Liver (tissue), 9 donors: ENCODE results near the gene CARMIL1. TPM values are rescaled to one million over a fixed set of nuclear protein-coding genes. Genes with fewer than 3 reads are reported as not detected.

ENCODE experiments used
- DNase-seq: peaks from one replicate; pipeline ENCODE4 v3.0.0-alpha.2; 2017; ENCODE audit warnings: low spot score
- H3K27ac ChIP-seq, 2 donors: one replicate each; pipeline ENCODE4 v1.7.0; 2013; ENCODE audit warnings: inconsistent platforms in 2 of 2, low read length in 2 of 2, control low read depth in 1 of 2, low read depth in 1 of 2, mild to moderate bottlenecking in 1 of 2
- H3K27me3 ChIP-seq, 4 donors: one replicate each; pipeline versions ENCODE4 v1.6.1 to v1.7.0; 2013; ENCODE audit warnings: low read length in 3 of 4, inconsistent platforms in 1 of 4, mild to moderate bottlenecking in 1 of 4, moderate library complexity in 1 of 4; ENCODE audit not compliant: control insufficient read depth in 4 of 4, insufficient read depth in 4 of 4
- H3K36me3 ChIP-seq, 4 donors: one replicate each; pipeline versions ENCODE4 v1.6.1 to v1.7.0; 2013; ENCODE audit warnings: low read length in 3 of 4, mild to moderate bottlenecking in 3 of 4, low read depth in 1 of 4, moderate library complexity in 1 of 4; ENCODE audit not compliant: control insufficient read depth in 4 of 4, insufficient read depth in 3 of 4
- H3K4me1 ChIP-seq, 4 donors: one replicate each; pipeline versions ENCODE4 v1.6.1 to v1.7.0; 2013; ENCODE audit warnings: low read length in 3 of 4, mild to moderate bottlenecking in 3 of 4, moderate library complexity in 1 of 4; ENCODE audit not compliant: control insufficient read depth in 4 of 4, insufficient read depth in 4 of 4
- H3K4me3 ChIP-seq, 3 donors: one replicate each; pipeline versions ENCODE4 v1.6.1 to v1.7.0; 2013; ENCODE audit warnings: low read length in 3 of 3, control low read depth in 1 of 3, low read depth in 1 of 3, mild to moderate bottlenecking in 1 of 3
- H3K9ac ChIP-seq, 2 donors: one replicate each; pipeline ENCODE4 v1.7.0; 2013; ENCODE audit warnings: low read length in 2 of 2, mild to moderate bottlenecking in 2 of 2, moderate library complexity in 2 of 2, control low read depth in 1 of 2, low read depth in 1 of 2
- H3K9me3 ChIP-seq, 4 donors: one replicate each; pipeline versions ENCODE4 v1.6.1 to v1.7.0; 2013; ENCODE audit warnings: low read length in 3 of 4; ENCODE audit not compliant: control insufficient read depth in 4 of 4
- CTCF ChIP-seq: fragments of 150-350 bp; IDR thresholded peaks from 2 replicates; pipeline ENCODE4 v1.5.1; 2017; ENCODE audit warnings: improper control_type of control experiment, low read depth, low read length; ENCODE audit not compliant: missing input control
- FOXA1 ChIP-seq: IDR thresholded peaks from 2 replicates; pipeline ENCODE4 v1.6.1; 2016; ENCODE audit warnings: antibody characterized with exemption
- HNF4A ChIP-seq, 2 donors: conservative IDR thresholded peaks; 2 replicates each; pipeline ENCODE4 v1.6.1; 2016; ENCODE audit warnings: antibody characterized with exemption in 2 of 2, mild to moderate bottlenecking in 2 of 2
- NR2F2 ChIP-seq: IDR thresholded peaks from 2 replicates; pipeline ENCODE4 v1.6.1; 2016; ENCODE audit warnings: antibody characterized with exemption
- REST ChIP-seq: IDR thresholded peaks from 2 replicates; pipeline ENCODE4 v1.6.1; 2016; ENCODE audit warnings: antibody characterized with exemption, mild to moderate bottlenecking
- YY1 ChIP-seq: IDR thresholded peaks from 2 replicates; pipeline ENCODE4 v1.6.1; 2016; ENCODE audit warnings: antibody characterized with exemption, mild to moderate bottlenecking
- ZBTB33 ChIP-seq: IDR thresholded peaks from 2 replicates; pipeline ENCODE4 v1.6.1; 2016; ENCODE audit warnings: antibody characterized with exemption
- WGBS: extraction: QIAGEN DNeasy Blood & Tissue Kit; methylation state at CpG from one replicate; pipeline ENCODE4 v1.1.7; 2013; 5-methylcytosine and 5-hydroxymethylcytosine counted together
- polyA plus RNA-seq, 2 donors: library from polyadenylated mRNA; stranded (reverse) in 1 of 2; unstranded in 1 of 2; fragments of 200-250 nt in 1 of 2; fragments of >200 nt in 1 of 2; fragmentation: Nextera tagmentation in 1 of 2; extraction: Ambion mirVana in 1 of 2; gene quantifications; one replicate each; pipeline versions ENCODE4 v1.2.1 to v1.2.3, GENCODE V29; 2013 to 2015
- total RNA-seq, 2 donors: library from RNA; depleted of rRNA; stranded (reverse); fragments of >200 nt; gene quantifications; one replicate each; pipeline ENCODE4 v1.2.3, GENCODE V29; 2014
- donor health status: healthy.
- donor health status: healthy.
- donor health status: healthy.
- donor health status: healthy.
- donor health status: healthy.

The CARMIL1 gene
- total and polyA plus RNA-seq, 4 donors: 1.4 to 9.5 (median 3.5) TPM

- H3K27me3 ChIP-seq: no peaks in the 10 kb centered on the region
- 99% methylated on average over 1 of the region's 1 CpG for WGBS
Observed at GRCh38 chr6:25541228-25541627, 262.1 kb downstream of the CARMIL1 start.

More at GRCh38 chr6:25541228-25541627, 262.1 kb downstream of the CARMIL1 start:
- no peaks in the 10 kb centered on the region for H3K9me3 ChIP-seq
- no peak overlapping the region for H3K9ac ChIP-seq
- H3K4me3 ChIP-seq: no peak overlapping the region
- no peaks in the 10 kb centered on the region for H3K4me1 ChIP-seq
- no peak overlapping the region for H3K27ac ChIP-seq
- no peaks in the 10 kb centered on the region for H3K36me3 ChIP-seq
- DNase-seq: no peak
- TF ChIP-seq NR2F2 (no peak), ZBTB33 (no peak), CTCF (no peak), HNF4A (conservative IDR thresholded peaks at IDR 0.05) (no peak), REST (no peak), YY1 (no peak), FOXA1 (no peak)
